Vagina (tissue), 2 donors: Measurements from ENCODE around the gene MAGEB3. TPM values are rescaled to one million over a fixed set of nuclear protein-coding genes. Genes with fewer than 3 reads are reported as not detected.
A peak's percentile ranks its signal among the peaks of the same experiment; 100 is the strongest.

Source experiments
- DNase-seq, 2 donors: peaks; one replicate each; pipeline ENCODE4 v3.0.0-alpha.2; 2017; ENCODE audit errors: extremely low spot score in 2 of 2
- H3K27ac ChIP-seq: fragments of 200-600 bp; sonication (generic); one replicate; pipeline ENCODE4 v1.5.1; 2019
- H3K27me3 ChIP-seq: fragments of 200-600 bp; sonication (generic); one replicate; pipeline ENCODE4 v1.5.1; 2019
- H3K36me3 ChIP-seq, 2 donors: fragments of 200-600 bp; sonication (generic); one replicate each; pipeline ENCODE4 v1.5.1; 2017 to 2019
- H3K4me1 ChIP-seq: fragments of 200-600 bp; sonication (generic); one replicate; pipeline ENCODE4 v1.5.1; 2019
- H3K4me3 ChIP-seq, 2 donors: fragments of 200-600 bp; sonication (generic); 1 replicate in 1 of 2; 2 replicates in 1 of 2; pipeline ENCODE4 v1.5.1; 2016 to 2019
- H3K9me3 ChIP-seq: fragments of 200-600 bp; sonication (generic); one replicate; pipeline ENCODE4 v1.5.1; 2019
- CTCF ChIP-seq, 3 experiments: fragments of 450-650 bp in 2 of 3; fragments of 200-600 bp in 1 of 3; sonication (generic) in 1 of 3; IDR thresholded peaks; one replicate each; pipeline ENCODE4 v1.5.1; 2017 to 2019; ENCODE audit warnings: antibody characterized with exemption in 3 of 3, mild to moderate bottlenecking in 2 of 3, moderate library complexity in 2 of 3
- POLR2A ChIP-seq, 2 donors: fragments of 450-650 bp; IDR thresholded peaks; one replicate each; pipeline ENCODE4 v1.6.1; 2017; ENCODE audit warnings: antibody characterized with exemption in 2 of 2, mild to moderate bottlenecking in 2 of 2, moderate library complexity in 2 of 2
- POLR2AphosphoS5 ChIP-seq, 2 donors: sonication (generic); formaldehyde crosslinking; IDR thresholded peaks; one replicate each; pipeline ENCODE4 v1.9.0; 2017; ENCODE audit warnings: antibody characterized with exemption in 2 of 2, mild to moderate bottlenecking in 2 of 2, low read depth in 1 of 2; ENCODE audit not compliant: insufficient read depth in 1 of 2
- intact Hi-C: fragments of 100-400 bp; cut with DNase I; formaldehyde crosslinking; loops from one replicate; pipeline ENCODE4 v1.15.1; 2023
- total RNA-seq: library from RNA; depleted of rRNA; stranded (reverse); fragments of >200 nt; gene quantifications from one replicate; pipeline ENCODE4 v1.2.3, GENCODE V29; 2016

The MAGEB3 gene
- total RNA-seq, 1 donor from 2014 or later: not detected

- TF ChIP-seq CTCF (IDR thresholded peaks at IDR 0.05) (no peak), POLR2AphosphoS5 (IDR thresholded peaks at IDR 0.05; ENCODE audit: insufficient read depth in 1 of 2, low read depth in 1 of 2) (no peak), POLR2A (IDR thresholded peaks at IDR 0.05) (no peak)
- no peak overlapping the region for H3K27ac ChIP-seq
- no peaks in the 10 kb centered on the region for H3K9me3 ChIP-seq
- no peaks in the 10 kb centered on the region for H3K4me1 ChIP-seq
- no peak overlapping the region for H3K4me3 ChIP-seq
- DNase-seq: no peak
- no peaks in the 10 kb centered on the region for H3K27me3 ChIP-seq
- H3K36me3 ChIP-seq: no peaks in the 10 kb centered on the region
- intact Hi-C loops: no loop called here
Measured at GRCh38 chrX:30270639-30271038, 40.2 kb downstream of the MAGEB3 start.

- Histone ChIP-seq H3K4me3 (no peak overlapping the region), H3K9me3 (no peaks in the 10 kb centered on the region), H3K27me3 (no peaks in the 10 kb centered on the region), H3K4me1 (no peaks in the 10 kb centered on the region), H3K36me3 (no peaks in the 10 kb centered on the region), H3K27ac (no peak overlapping the region)
- TF ChIP-seq POLR2A (IDR thresholded peaks at IDR 0.05) (no peak), CTCF (IDR thresholded peaks at IDR 0.05) (peak in 1 of 3 experiments; percentile 31)
- no peak for DNase-seq
- intact Hi-C loops: no loop called here
Measured at GRCh38 chrX:30275498-30275897, 45.0 kb downstream of the MAGEB3 start.

- Histone ChIP-seq H3K27ac (no peak overlapping the region), H3K4me3 (no peak overlapping the region), H3K27me3 (no peaks in the 10 kb centered on the region), H3K4me1 (no peaks in the 10 kb centered on the region), H3K36me3 (no peaks in the 10 kb centered on the region), H3K9me3 (no peaks in the 10 kb centered on the region)
- TF ChIP-seq CTCF (IDR thresholded peaks at IDR 0.05): no peak
- intact Hi-C loops: no loop called here
- no peak for DNase-seq
Measured at GRCh38 chrX:30278365-30278764, 47.9 kb downstream of the MAGEB3 start.

GRCh38 chrX:30280428-30280827, 50.0 kb downstream of the MAGEB3 start:
- intact Hi-C loops: no loop called here
- DNase-seq: no peak
- H3K9me3 ChIP-seq: no peaks in the 10 kb centered on the region
- no peaks in the 10 kb centered on the region for H3K27me3 ChIP-seq
- H3K4me1 ChIP-seq: peaks cover 4% of the 10 kb centered on the region
- TF ChIP-seq CTCF (IDR thresholded peaks at IDR 0.05): no peak
- TF ChIP-seq POLR2A (IDR thresholded peaks at IDR 0.05): no peak
- TF ChIP-seq POLR2AphosphoS5 (IDR thresholded peaks at IDR 0.05; ENCODE audit: insufficient read depth in 1 of 2, low read depth in 1 of 2): no peak
- H3K4me3 ChIP-seq: no peak overlapping the region
- H3K36me3 ChIP-seq: no peaks in the 10 kb centered on the region
- no peak overlapping the region for H3K27ac ChIP-seq

GRCh38 chrX:30282527-30282926, 52.1 kb downstream of the MAGEB3 start:
- H3K27ac ChIP-seq: no peak overlapping the region
- H3K9me3 ChIP-seq: no peaks in the 10 kb centered on the region
- H3K4me3 ChIP-seq: no peak overlapping the region
- TF ChIP-seq POLR2A (IDR thresholded peaks at IDR 0.05): no peak
- TF ChIP-seq CTCF (IDR thresholded peaks at IDR 0.05): no peak
- no peak for TF ChIP-seq POLR2AphosphoS5 (IDR thresholded peaks at IDR 0.05; ENCODE audit: insufficient read depth in 1 of 2, low read depth in 1 of 2)
- DNase-seq: no peak
- H3K4me1 ChIP-seq: peaks cover 4% of the 10 kb centered on the region
- H3K27me3 ChIP-seq: no peaks in the 10 kb centered on the region
- intact Hi-C loops: no loop called here
- H3K36me3 ChIP-seq: no peaks in the 10 kb centered on the region
